ENCODE results near the gene RERE. TPM values are rescaled to one million over a fixed set of nuclear protein-coding genes. Genes with fewer than 3 reads are reported as not detected.
"Not testable (repeated sequence)": the region's sequence is repeated elsewhere in the genome, so short reads cannot be mapped to it uniquely, and the experiment has no call there.

The RERE gene
- polyA plus RNA-seq, 2 donors: 14.0 to 24.4 TPM

DNA sequence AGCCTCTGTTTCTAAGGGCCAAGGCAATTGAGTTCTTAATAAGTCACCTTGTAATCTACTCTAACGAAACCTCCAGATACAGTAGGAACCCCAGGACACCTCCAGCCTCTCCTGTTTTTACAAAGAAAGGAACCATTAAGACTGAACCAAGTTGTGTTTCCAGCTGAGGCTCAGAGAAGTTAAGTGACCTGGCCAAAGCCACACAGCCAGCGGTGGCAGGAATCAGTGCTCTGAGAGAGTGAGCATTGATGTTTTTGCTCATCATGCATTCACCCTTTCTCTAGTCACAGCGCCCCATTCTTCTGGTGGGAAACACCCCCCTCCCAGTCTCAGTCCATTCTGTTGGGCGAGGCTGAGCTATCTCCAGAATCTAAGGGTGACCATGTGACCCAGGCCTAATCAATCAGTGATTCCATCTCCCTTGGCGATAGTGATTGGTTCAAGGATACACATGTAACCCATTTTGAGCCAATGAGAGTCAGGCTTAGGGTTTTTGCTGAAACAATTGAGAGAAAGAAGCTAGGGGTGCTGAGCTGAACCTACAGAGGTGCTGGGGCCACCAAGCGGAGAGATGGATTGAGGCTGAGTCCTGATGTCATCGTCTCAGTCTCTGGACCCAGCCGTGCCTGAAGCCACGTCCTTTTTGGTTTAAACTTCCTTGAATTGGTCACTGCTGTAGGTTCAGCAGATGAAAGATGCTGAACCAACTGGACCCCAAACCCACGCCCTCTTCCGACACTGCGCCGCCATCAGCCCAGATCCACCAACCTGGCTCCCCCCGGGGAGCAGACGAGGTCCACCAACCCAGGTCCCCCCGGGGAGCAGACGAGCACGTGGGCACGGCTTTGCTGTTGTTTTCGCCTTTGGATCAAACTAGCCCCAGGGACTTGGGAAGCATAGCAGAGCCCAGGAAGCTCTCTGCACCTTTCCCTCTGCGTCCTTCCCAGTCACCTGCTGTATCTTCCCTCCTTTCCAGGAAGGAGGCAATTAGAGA lies 28.0 kb upstream of the RERE start:
- Histone ChIP-seq H3K4me1 (ENCODE audit: control insufficient read depth in 2 of 2, insufficient read depth in 2 of 2, low read length in 1 of 2) (peaks cover 2 to 4% of the 10 kb centered on the region in 2 donors), H3K9me3 (ENCODE audit: control insufficient read depth in 2 of 2, insufficient read depth in 1 of 2, low read depth in 1 of 2, low read length in 1 of 2) (no peaks in the 10 kb centered on the region), H3K4me3 (ENCODE audit: low read depth in 1 of 2, low read length in 2 of 2) (no peak overlapping the region), H3K27me3 (ENCODE audit: control insufficient read depth in 1 of 2, insufficient read depth in 2 of 2, low read length in 2 of 2) (no peaks in the 10 kb centered on the region), H3K27ac (ENCODE audit: low read depth in 2 of 2, low read length in 1 of 2) (no peak overlapping the region), H3K36me3 (ENCODE audit: control insufficient read depth in 2 of 2, insufficient read depth in 2 of 2, low read length in 1 of 2) (no peaks in the 10 kb centered on the region)
- WGBS, 2 donors: 88 to 90% methylated on average over 21 of the region's 21 CpGs

DNA sequence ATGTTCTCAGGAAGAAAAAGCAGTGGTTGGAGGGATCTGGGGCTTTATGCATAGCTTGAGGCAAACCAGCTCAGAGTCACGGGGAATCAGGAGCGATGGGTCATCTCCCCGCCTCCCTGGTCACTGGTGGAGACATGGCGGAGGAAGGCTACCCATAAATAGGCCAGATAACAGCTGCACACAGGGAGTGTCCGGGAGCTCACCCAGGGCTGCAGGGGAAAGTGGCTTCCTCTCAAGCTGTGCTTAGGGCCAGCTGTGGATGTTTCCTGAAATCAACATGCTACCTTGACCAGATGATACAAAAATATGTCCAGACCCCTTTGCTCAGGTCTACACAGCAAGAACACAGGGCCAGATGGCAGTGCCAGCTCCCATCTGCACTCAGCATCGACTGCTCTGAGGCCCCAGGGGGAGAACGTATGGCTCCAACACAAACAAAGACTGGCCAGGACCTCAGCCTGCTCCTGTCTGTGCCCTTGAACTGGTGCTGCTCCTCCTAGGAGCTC lies 27.1 kb upstream of the RERE start:
- Histone ChIP-seq H3K36me3 (ENCODE audit: control insufficient read depth in 2 of 2, insufficient read depth in 2 of 2, low read length in 1 of 2) (no peaks in the 10 kb centered on the region), H3K27ac (ENCODE audit: low read depth in 2 of 2, low read length in 1 of 2) (no peak overlapping the region), H3K4me3 (ENCODE audit: low read depth in 1 of 2, low read length in 2 of 2) (no peak overlapping the region), H3K27me3 (ENCODE audit: control insufficient read depth in 1 of 2, insufficient read depth in 2 of 2, low read length in 2 of 2) (no peaks in the 10 kb centered on the region), H3K9me3 (ENCODE audit: control insufficient read depth in 2 of 2, insufficient read depth in 1 of 2, low read depth in 1 of 2, low read length in 1 of 2) (no peaks in the 10 kb centered on the region), H3K4me1 (ENCODE audit: control insufficient read depth in 2 of 2, insufficient read depth in 2 of 2, low read length in 1 of 2) (peaks cover 2 to 4% of the 10 kb centered on the region in 2 donors)
- WGBS, 2 donors: 61 to 62% methylated on average over 7 of the region's 7 CpGs

DNA sequence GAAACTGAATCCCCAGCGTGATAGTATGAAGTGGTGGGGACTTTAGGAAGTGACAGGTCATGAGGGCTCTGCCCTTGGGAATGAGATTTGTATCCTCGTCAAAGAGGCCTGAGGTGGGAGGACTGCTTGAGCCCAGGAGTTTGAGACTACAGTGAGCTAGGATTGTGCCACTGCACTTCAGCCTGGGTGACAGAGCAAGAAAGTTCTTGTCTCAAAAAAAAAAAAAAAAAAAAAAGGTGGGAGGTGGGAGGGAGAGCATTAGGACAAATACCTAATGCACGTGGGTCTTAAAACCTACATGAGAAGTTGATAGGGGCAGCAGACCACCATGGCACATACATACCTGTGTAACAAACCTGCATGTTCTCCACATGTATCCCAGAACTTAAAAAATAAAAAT lies 24.0 kb upstream of the RERE start:
- no peaks in the 10 kb centered on the region for H3K9me3 ChIP-seq (ENCODE audit: control insufficient read depth in 2 of 2, insufficient read depth in 1 of 2, low read depth in 1 of 2, low read length in 1 of 2)
- no peaks in the 10 kb centered on the region for H3K4me1 ChIP-seq (ENCODE audit: control insufficient read depth in 2 of 2, insufficient read depth in 2 of 2, low read length in 1 of 2)
- no peak overlapping the region for H3K27ac ChIP-seq (ENCODE audit: low read depth in 2 of 2, low read length in 1 of 2)
- no peak overlapping the region for H3K4me3 ChIP-seq (ENCODE audit: low read depth in 1 of 2, low read length in 2 of 2)
- no peaks in the 10 kb centered on the region for H3K36me3 ChIP-seq (ENCODE audit: control insufficient read depth in 2 of 2, insufficient read depth in 2 of 2, low read length in 1 of 2)
- WGBS, 2 donors: 89 to 95% methylated on average over 3 of the region's 3 CpGs
- H3K27me3 ChIP-seq (ENCODE audit: control insufficient read depth in 1 of 2, insufficient read depth in 2 of 2, low read length in 2 of 2): no peaks in the 10 kb centered on the region

DNA sequence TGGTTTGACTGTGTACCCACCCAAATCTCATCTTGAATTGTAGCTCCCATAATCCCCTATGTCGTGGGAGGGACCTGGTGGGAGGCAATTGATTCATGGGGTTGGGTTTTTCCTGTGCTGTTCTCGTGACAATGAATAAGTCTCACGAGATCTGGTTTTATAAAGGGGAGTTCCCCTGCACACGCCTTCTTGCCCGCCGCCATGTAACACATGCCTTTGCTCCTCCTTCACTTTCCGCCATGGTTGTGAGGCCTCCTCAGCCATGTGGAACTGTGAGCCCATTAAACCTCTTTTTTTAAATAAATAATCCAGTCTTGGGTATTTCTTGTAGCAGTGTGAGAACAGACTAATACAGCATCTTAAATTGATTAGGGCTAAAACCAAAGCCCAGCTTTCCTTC lies 22.6 kb upstream of the RERE start:
- Histone ChIP-seq H3K4me3 (ENCODE audit: low read depth in 1 of 2, low read length in 2 of 2) (no peak overlapping the region), H3K36me3 (ENCODE audit: control insufficient read depth in 2 of 2, insufficient read depth in 2 of 2, low read length in 1 of 2) (no peaks in the 10 kb centered on the region), H3K9me3 (ENCODE audit: control insufficient read depth in 2 of 2, insufficient read depth in 1 of 2, low read depth in 1 of 2, low read length in 1 of 2) (no peaks in the 10 kb centered on the region), H3K27ac (ENCODE audit: low read depth in 2 of 2, low read length in 1 of 2) (no peak overlapping the region), H3K4me1 (ENCODE audit: control insufficient read depth in 2 of 2, insufficient read depth in 2 of 2, low read length in 1 of 2) (no peaks in the 10 kb centered on the region), H3K27me3 (ENCODE audit: control insufficient read depth in 1 of 2, insufficient read depth in 2 of 2, low read length in 2 of 2) (no peaks in the 10 kb centered on the region)
- 90 to 92% methylated on average over 7 of the region's 7 CpGs for WGBS, 2 donors

DNA sequence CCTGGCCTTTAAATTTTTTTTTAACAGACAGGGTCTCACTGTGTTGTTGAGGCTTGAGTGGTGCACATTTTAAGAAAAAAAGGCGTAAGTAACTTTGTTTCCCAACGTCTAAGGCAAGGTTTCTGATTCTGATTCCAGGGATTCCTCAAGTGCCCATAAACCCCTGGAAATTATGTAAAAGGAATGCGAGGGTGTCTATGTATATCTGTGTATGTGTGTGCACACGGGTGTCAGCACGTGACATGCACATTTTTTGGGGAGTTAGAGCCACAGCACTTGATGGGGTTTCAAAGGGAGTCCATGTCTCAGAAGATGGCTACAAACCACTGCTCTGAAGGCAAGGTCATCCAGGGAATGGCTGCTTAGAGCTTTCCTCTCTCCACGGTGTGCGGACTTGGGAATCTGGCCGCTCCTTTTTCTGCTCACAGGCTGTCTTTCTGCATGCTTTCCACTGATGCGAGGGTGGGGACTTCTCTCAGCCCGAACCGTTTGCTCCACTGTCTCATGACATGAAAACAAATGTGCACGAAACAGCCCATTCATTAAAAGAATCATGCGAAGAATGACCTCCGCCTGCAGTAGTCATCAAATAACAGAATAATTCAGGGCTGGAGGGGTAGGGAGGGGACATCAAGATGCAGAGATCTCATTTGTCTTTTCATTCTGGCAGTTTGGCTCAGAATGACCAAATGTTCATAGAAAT lies 18.7 kb upstream of the RERE start:
- Histone ChIP-seq H3K4me1 (ENCODE audit: control insufficient read depth in 2 of 2, insufficient read depth in 2 of 2, low read length in 1 of 2) (no peaks in the 10 kb centered on the region), H3K4me3 (ENCODE audit: low read depth in 1 of 2, low read length in 2 of 2) (no peak overlapping the region), H3K27me3 (ENCODE audit: control insufficient read depth in 1 of 2, insufficient read depth in 2 of 2, low read length in 2 of 2) (no peaks in the 10 kb centered on the region), H3K27ac (ENCODE audit: low read depth in 2 of 2, low read length in 1 of 2) (no peak overlapping the region), H3K9me3 (ENCODE audit: control insufficient read depth in 2 of 2, insufficient read depth in 1 of 2, low read depth in 1 of 2, low read length in 1 of 2) (no peaks in the 10 kb centered on the region), H3K36me3 (ENCODE audit: control insufficient read depth in 2 of 2, insufficient read depth in 2 of 2, low read length in 1 of 2) (no peaks in the 10 kb centered on the region)
- WGBS, 2 donors: 52 to 67% methylated on average over 14 of the region's 14 CpGs

DNA sequence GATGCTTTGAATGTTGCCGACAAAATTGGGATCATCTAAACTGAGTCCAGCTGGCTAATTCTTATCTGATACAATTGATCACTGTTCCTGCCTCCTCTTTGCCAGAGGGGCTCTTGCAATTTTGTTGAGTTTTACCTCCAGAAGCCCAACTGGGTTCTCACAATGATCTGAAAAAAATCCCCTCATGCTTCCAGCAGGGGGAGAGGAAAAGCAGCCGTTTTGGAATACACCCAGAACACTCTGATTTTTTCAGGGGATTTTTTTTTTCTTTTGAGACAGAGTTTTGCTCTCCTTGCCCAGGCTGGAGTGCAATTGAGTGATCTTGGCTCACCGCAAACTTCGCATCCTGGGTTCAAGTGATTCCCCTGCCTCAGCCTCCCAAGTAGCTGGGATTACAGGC lies 13.9 kb upstream of the RERE start:
- Histone ChIP-seq H3K4me3 (ENCODE audit: low read depth in 1 of 2, low read length in 2 of 2) (no peak overlapping the region), H3K4me1 (ENCODE audit: control insufficient read depth in 2 of 2, insufficient read depth in 2 of 2, low read length in 1 of 2) (peaks cover 2% of the 10 kb centered on the region in 2 donors), H3K27me3 (ENCODE audit: control insufficient read depth in 1 of 2, insufficient read depth in 2 of 2, low read length in 2 of 2) (no peaks in the 10 kb centered on the region), H3K36me3 (ENCODE audit: control insufficient read depth in 2 of 2, insufficient read depth in 2 of 2, low read length in 1 of 2) (no peaks in the 10 kb centered on the region), H3K27ac (ENCODE audit: low read depth in 2 of 2, low read length in 1 of 2) (no peak overlapping the region), H3K9me3 (ENCODE audit: control insufficient read depth in 2 of 2, insufficient read depth in 1 of 2, low read depth in 1 of 2, low read length in 1 of 2) (no peaks in the 10 kb centered on the region)
- WGBS, 2 donors: 70 to 72% methylated on average over 4 of the region's 4 CpGs

DNA sequence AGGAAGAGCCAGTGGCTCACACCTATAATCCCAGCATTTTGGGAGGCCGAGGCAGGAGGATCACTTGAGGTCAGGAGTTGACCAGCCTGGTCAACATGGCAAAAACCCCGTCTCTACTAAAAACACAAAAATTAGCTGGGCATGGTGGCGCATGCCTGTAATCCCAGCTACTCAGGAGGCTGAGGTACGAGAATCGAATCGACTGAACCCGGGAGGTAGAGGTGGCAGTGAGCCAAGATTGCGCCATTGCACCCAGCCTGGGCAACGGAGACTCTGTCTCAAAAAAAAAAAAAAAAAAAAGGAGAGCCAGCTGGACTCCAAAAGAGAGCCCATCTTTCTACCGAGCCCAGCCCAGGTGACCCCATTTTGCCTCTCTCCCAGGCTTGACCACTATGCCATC lies 13.3 kb upstream of the RERE start:
- not testable (repeated sequence) for H3K36me3 ChIP-seq (ENCODE audit: control insufficient read depth in 2 of 2, insufficient read depth in 2 of 2, low read length in 1 of 2); H3K9me3 ChIP-seq (ENCODE audit: control insufficient read depth in 2 of 2, insufficient read depth in 1 of 2, low read depth in 1 of 2, low read length in 1 of 2); H3K27me3 ChIP-seq (ENCODE audit: control insufficient read depth in 1 of 2, insufficient read depth in 2 of 2, low read length in 2 of 2); H3K4me3 ChIP-seq (ENCODE audit: low read depth in 1 of 2, low read length in 2 of 2); H3K27ac ChIP-seq (ENCODE audit: low read depth in 2 of 2, low read length in 1 of 2); H3K4me1 ChIP-seq (ENCODE audit: control insufficient read depth in 2 of 2, insufficient read depth in 2 of 2, low read length in 1 of 2)
- 84 to 86% methylated on average over 10 of the region's 10 CpGs for WGBS, 2 donors

DNA sequence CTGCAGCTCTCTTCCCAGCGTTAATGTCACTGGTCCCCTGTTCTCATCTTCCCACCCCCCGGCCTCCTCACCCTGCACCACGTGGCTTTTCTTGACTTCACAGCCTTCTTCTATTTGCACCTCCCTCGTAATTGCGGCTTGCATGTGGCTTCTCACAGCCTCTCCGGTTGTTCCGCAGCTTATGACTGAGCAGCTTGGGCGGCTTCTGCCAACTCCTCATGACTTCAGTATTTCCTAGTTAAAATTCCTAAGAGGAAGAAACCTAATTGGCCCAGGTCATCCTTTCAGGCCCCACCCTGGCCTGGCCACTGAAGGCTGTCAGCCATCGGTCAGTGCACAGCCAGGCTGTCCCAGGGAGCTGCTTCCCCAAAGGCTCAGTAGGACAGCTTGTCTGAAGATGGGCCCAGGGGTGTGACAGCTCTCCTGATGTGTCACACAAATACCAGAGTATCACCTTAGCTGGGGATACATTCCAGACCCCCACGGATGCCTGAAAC lies 8.6 kb upstream of the RERE start:
- Histone ChIP-seq H3K4me1 (ENCODE audit: control insufficient read depth in 2 of 2, insufficient read depth in 2 of 2, low read length in 1 of 2) (peaks cover 2 to 5% of the 10 kb centered on the region in 2 donors), H3K4me3 (ENCODE audit: low read depth in 1 of 2, low read length in 2 of 2) (no peak overlapping the region), H3K9me3 (ENCODE audit: control insufficient read depth in 2 of 2, insufficient read depth in 1 of 2, low read depth in 1 of 2, low read length in 1 of 2) (no peaks in the 10 kb centered on the region), H3K27me3 (ENCODE audit: control insufficient read depth in 1 of 2, insufficient read depth in 2 of 2, low read length in 2 of 2) (no peaks in the 10 kb centered on the region), H3K36me3 (ENCODE audit: control insufficient read depth in 2 of 2, insufficient read depth in 2 of 2, low read length in 1 of 2) (no peaks in the 10 kb centered on the region), H3K27ac (ENCODE audit: low read depth in 2 of 2, low read length in 1 of 2) (no peak overlapping the region)
- WGBS, 2 donors: 78 to 90% methylated on average over 10 of the region's 10 CpGs

DNA sequence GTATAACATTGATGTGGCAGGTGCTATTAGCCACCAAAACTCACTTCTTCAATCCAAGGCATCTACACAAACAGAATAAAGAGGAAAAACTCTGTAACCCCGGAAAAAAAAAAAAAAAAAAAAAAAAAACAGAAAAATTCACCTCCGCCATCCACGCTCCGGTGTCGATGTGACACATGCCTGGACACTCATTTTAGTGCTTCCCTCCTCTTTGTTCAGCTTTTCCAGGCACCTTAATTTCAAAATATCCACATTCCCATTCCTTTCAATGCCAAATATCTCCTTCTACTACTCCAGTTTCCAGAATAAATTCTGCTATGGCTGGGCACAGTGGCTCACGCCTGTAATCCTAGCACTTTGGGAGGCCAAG lies 5.8 kb upstream of the RERE start:
- Histone ChIP-seq H3K36me3 (ENCODE audit: control insufficient read depth in 2 of 2, insufficient read depth in 2 of 2, low read length in 1 of 2) (no peaks in the 10 kb centered on the region), H3K9me3 (ENCODE audit: control insufficient read depth in 2 of 2, insufficient read depth in 1 of 2, low read depth in 1 of 2, low read length in 1 of 2) (no peaks in the 10 kb centered on the region), H3K27ac (ENCODE audit: low read depth in 2 of 2, low read length in 1 of 2) (no peak overlapping the region), H3K4me1 (ENCODE audit: control insufficient read depth in 2 of 2, insufficient read depth in 2 of 2, low read length in 1 of 2) (peaks cover 0 to 2% of the 10 kb centered on the region in 2 donors), H3K27me3 (ENCODE audit: control insufficient read depth in 1 of 2, insufficient read depth in 2 of 2, low read length in 2 of 2) (no peaks in the 10 kb centered on the region), H3K4me3 (ENCODE audit: low read depth in 1 of 2, low read length in 2 of 2) (no peak overlapping the region)
- 66 to 86% methylated on average over 6 of the region's 6 CpGs for WGBS, 2 donors
